ENCODE results near the gene PCCA.

PCCA gene

DNA sequence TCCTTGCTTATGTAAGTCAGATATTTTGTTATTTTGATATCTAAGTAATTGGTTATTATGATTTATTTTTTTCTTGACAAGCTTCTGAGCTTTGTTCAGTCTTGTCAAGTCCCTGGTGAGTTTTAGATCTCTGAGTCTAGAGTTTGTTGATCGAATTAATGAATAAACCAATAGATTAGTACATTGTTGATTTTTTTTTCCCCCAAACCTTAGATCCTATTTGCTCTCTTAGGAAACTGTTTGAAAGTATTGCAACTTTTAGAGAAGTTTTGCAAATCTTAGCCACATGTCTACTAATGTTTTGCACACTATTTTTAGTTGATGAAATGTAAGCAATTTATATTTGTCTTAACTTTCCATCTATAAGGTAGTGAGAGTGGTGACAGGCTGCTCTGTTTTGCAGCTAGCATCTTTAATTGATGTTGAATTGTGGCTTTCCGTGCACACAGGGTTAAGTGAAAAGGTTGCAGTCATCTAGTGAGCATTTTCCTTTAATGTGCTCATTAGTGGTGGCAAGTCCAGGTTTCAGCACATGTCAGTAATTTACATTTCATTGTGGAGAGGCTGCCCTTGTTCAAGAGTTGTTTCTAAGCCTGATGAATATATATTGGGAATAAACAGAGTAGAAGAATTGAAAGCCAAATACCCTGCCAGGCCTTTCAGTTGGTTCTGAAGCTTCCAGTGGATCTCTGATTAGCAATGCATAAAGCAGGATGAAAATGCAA, 86.3 kb downstream of the PCCA start:
- no peaks in the 10 kb centered on the region for H3K9me3 ChIP-seq
- no peaks in the 10 kb centered on the region for H3K36me3 ChIP-seq
- no peak for TF ChIP-seq CTCF (IDR thresholded peaks at IDR 0.05)
- no peaks in the 10 kb centered on the region for H3K4me1 ChIP-seq (ENCODE audit: control insufficient read depth in 1 of 2, insufficient read depth in 1 of 2, low read depth in 1 of 2, low read length in 1 of 2)
- H3K27ac ChIP-seq = no peak overlapping the region
- no peak overlapping the region for H3K4me3 ChIP-seq (ENCODE audit: low read depth in 1 of 2, low read length in 1 of 2)
- H3K27me3 ChIP-seq = no peaks in the 10 kb centered on the region

- Histone ChIP-seq H3K4me1 (ENCODE audit: control insufficient read depth in 1 of 2, insufficient read depth in 1 of 2, low read depth in 1 of 2, low read length in 1 of 2) (no peaks in the 10 kb centered on the region), H3K27me3 (no peaks in the 10 kb centered on the region), H3K4me3 (ENCODE audit: low read depth in 1 of 2, low read length in 1 of 2) (no peak overlapping the region), H3K9me3 (no peaks in the 10 kb centered on the region), H3K27ac (no peak overlapping the region), H3K36me3 (no peaks in the 10 kb centered on the region)
- TF ChIP-seq CTCF (IDR thresholded peaks at IDR 0.05) = no peak
Observed at GRCh38 chr13:100175803-100176182, 86.9 kb downstream of the PCCA start.

- Histone ChIP-seq H3K4me3 (ENCODE audit: low read depth in 1 of 2, low read length in 1 of 2) (no peak overlapping the region), H3K27me3 (no peaks in the 10 kb centered on the region), H3K36me3 (no peaks in the 10 kb centered on the region), H3K4me1 (ENCODE audit: control insufficient read depth in 1 of 2, insufficient read depth in 1 of 2, low read depth in 1 of 2, low read length in 1 of 2) (no peaks in the 10 kb centered on the region), H3K9me3 (no peaks in the 10 kb centered on the region), H3K27ac (no peak overlapping the region)
- no peak for TF ChIP-seq CTCF (IDR thresholded peaks at IDR 0.05)
Observed at GRCh38 chr13:100176801-100177400, 88.0 kb downstream of the PCCA start.

- H3K4me1 ChIP-seq (ENCODE audit: control insufficient read depth in 1 of 2, insufficient read depth in 1 of 2, low read depth in 1 of 2, low read length in 1 of 2) = no peaks in the 10 kb centered on the region
- H3K9me3 ChIP-seq = no peaks in the 10 kb centered on the region
- no peak for TF ChIP-seq CTCF (IDR thresholded peaks at IDR 0.05)
- H3K4me3 ChIP-seq (ENCODE audit: low read depth in 1 of 2, low read length in 1 of 2) = no peak overlapping the region
- no peak overlapping the region for H3K27ac ChIP-seq
- no peaks in the 10 kb centered on the region for H3K27me3 ChIP-seq
- H3K36me3 ChIP-seq = no peaks in the 10 kb centered on the region
Observed at GRCh38 chr13:100178309-100178708, 89.4 kb downstream of the PCCA start.

DNA sequence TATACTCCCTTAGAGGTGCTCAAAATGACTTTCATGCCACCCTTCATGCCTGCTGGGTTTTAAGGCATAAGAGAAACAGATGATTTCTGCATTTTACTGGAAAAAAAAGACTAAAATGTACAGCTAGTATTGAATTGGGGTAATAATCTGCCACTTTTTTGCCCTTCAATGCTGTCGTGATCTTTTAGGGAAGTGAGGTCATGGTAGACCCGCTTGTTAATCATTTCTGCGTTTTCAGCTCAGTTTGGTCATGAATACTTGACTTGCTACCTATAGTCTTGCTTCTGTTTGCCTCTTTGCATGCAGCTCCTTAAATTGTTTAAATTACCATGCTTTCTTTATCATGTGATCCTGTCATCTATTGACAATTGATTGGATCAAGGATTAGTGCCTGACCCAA, 90.4 kb downstream of the PCCA start:
- TF ChIP-seq CTCF (IDR thresholded peaks at IDR 0.05) = no peak
- H3K36me3 ChIP-seq = no peaks in the 10 kb centered on the region
- no peak overlapping the region for H3K27ac ChIP-seq
- no peaks in the 10 kb centered on the region for H3K27me3 ChIP-seq
- no peak overlapping the region for H3K4me3 ChIP-seq (ENCODE audit: low read depth in 1 of 2, low read length in 1 of 2)
- H3K9me3 ChIP-seq = no peaks in the 10 kb centered on the region
- no peaks in the 10 kb centered on the region for H3K4me1 ChIP-seq (ENCODE audit: control insufficient read depth in 1 of 2, insufficient read depth in 1 of 2, low read depth in 1 of 2, low read length in 1 of 2)
